ENCODE results near the gene SYNCRIP. TPM values are rescaled to one million over a fixed set of nuclear protein-coding genes. Genes with fewer than 3 reads are reported as not detected.
A peak's percentile ranks its signal among the peaks of the same experiment; 100 is the strongest.

Gene SYNCRIP
- total RNA-seq, 1 experiment from 2014 or later: 164 TPM

DNA sequence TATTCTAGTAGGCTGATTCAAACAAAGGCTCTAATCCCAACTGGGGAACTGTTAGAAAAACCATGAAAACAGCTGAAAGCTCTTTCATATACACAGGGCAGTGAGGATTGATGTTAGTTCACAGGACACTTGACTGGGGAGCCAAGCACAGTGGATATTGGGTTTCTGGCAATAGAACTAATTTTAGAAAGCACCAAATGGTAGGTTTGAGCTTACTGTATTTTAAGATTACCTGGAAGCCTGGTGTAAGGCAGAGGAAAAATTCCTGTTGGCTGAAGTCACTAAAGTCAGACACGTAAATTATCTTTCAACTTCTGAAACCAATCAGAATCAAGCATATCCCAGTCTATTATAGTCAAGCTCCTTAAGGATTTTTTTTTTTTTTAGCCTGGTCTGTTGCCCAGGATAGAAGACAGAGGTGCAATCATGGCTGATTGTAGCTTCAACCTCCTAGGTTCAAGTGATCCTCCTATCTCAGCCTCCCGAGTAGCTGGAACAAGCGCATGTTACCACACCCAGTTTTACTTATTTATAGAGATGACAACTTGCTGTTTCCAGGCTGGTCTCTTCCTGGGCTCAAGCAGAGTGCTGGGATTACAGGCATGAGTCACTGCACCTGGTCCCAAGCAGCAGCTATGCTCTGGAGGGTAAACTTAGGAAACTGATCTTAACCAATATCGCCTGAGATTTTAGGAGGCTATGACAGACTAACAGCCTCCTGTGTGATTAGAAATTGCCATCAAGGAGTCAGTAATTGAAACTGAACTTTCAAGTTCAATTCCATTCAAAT, 32.5 kb upstream of the SYNCRIP start:
- peak; percentile 28 for DNase-seq
- Mint-ChIP-seq H3K4me1 (ENCODE audit: low read depth, unreplicated experiment) (peaks cover 50% of the 10 kb centered on the region), H3K36me3 (ENCODE audit: insufficient read depth, unreplicated experiment) (peaks cover 78% of the 10 kb centered on the region)

GRCh38 chr6:85674604-85675003, 31.9 kb upstream of the SYNCRIP start:
- Mint-ChIP-seq H3K4me3 (ENCODE audit: low read depth, unreplicated experiment) (no peak overlapping the region), H3K9me3 (ENCODE audit: low read depth, unreplicated experiment) (no peaks in the 10 kb centered on the region), H3K36me3 (ENCODE audit: insufficient read depth, unreplicated experiment) (peaks cover 77% of the 10 kb centered on the region), H3K27ac (ENCODE audit: unreplicated experiment) (peak overlapping the region; percentile 73), H3K4me1 (ENCODE audit: low read depth, unreplicated experiment) (peaks cover 57% of the 10 kb centered on the region), H3K27me3 (ENCODE audit: unreplicated experiment) (peaks cover 12% of the 10 kb centered on the region)
- intact Hi-C loops (cut with micrococcal nuclease; ENCODE audit: unreplicated experiment): no loop called here
- no peak for DNase-seq
- CTCF ChIA-PET: interaction anchor here (1.3 to 1.7 kb wide), 2 partner anchors 30 to 31 kb away, joined by 4 to 7 read pairs; partner anchors contain the start of gene SYNCRIP
- TF ChIP-seq CTCF (IDR thresholded peaks at IDR 0.05; ENCODE audit: unreplicated experiment): no peak
- BruUV-seq (replicated peaks): no TSS peak

More for the DNA sequence above, 32.5 kb upstream of the SYNCRIP start:
- Mint-ChIP-seq H3K27ac (ENCODE audit: unreplicated experiment) (peak overlapping the region; percentile 100), H3K9me3 (ENCODE audit: low read depth, unreplicated experiment) (no peaks in the 10 kb centered on the region), H3K4me3 (ENCODE audit: low read depth, unreplicated experiment) (peak overlapping the region; percentile 98), H3K27me3 (ENCODE audit: unreplicated experiment) (peaks cover 12% of the 10 kb centered on the region)
- no TSS peak for BruUV-seq (replicated peaks)
- no peak for TF ChIP-seq CTCF (IDR thresholded peaks at IDR 0.05; ENCODE audit: unreplicated experiment)
- CTCF ChIA-PET: interaction anchor here (1.1 to 1.7 kb wide), 3 partner anchors 31 to 79 kb away, joined by 3 to 7 read pairs (median 4); partner anchors contain the start of gene SYNCRIP
- intact Hi-C loops (cut with micrococcal nuclease; ENCODE audit: unreplicated experiment): no loop called here

DNA sequence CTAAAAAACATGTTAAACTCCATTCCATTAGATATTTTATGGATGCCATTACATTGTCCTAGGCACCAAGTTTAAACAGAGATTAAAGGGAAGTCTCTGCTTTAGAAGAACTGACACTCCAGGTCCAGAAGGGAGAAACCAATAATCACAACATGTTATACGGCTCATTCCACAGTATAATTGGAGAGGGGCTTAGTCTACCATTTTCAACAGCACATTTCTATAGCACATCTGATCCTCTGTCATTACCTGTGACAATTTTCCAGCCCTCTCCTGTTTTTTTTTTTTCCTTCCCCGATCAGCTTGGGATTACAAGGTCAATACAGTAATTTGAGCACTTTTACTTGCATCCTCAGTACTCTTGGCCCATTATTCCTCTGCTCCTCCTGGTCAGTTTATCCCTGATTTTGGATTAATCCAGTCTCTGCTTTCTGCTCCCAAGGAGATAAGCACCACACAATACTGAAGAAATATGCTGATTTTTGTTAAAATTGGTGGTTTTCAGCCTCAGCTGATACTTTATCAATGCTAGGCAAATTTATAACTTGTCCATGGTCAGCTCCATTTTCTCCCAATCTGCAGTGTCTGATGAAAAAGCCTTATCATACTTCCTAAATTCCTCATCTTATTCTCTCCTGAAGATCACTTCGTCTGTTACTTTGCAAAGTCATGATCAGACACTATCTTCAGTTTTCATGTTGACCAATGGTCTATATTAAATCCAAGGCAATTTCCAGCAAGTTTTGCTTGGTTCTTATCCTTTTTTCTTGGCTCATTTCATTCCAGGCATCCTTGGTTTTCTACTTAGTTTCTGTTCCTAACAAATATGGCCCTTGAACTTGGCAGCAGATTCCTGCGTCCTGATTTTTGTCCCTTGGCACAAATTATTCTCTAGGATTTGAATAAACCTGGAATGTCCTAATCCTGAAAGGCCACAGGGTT, 30.8 kb upstream of the SYNCRIP start:
- peaks cover 7% of the 10 kb centered on the region for H3K27me3 Mint-ChIP-seq (ENCODE audit: unreplicated experiment)
- TF ChIP-seq CTCF (IDR thresholded peaks at IDR 0.05; ENCODE audit: unreplicated experiment): no peak
- no TSS peak for BruUV-seq (replicated peaks)
- H3K36me3 Mint-ChIP-seq (ENCODE audit: insufficient read depth, unreplicated experiment): peaks cover 65% of the 10 kb centered on the region
- H3K27ac Mint-ChIP-seq (ENCODE audit: unreplicated experiment): peak overlapping the region; percentile 73
- peak overlapping the region; percentile 21 for H3K4me3 Mint-ChIP-seq (ENCODE audit: low read depth, unreplicated experiment)
- H3K4me1 Mint-ChIP-seq (ENCODE audit: low read depth, unreplicated experiment): peaks cover 54% of the 10 kb centered on the region
- intact Hi-C loops (cut with micrococcal nuclease; ENCODE audit: unreplicated experiment): no loop called here
- DNase-seq: no peak
- CTCF ChIA-PET: no interaction called here
- no peaks in the 10 kb centered on the region for H3K9me3 Mint-ChIP-seq (ENCODE audit: low read depth, unreplicated experiment)

- Mint-ChIP-seq H3K27ac (ENCODE audit: unreplicated experiment) (peak overlapping the region; percentile 73), H3K4me3 (ENCODE audit: low read depth, unreplicated experiment) (no peak overlapping the region), H3K4me1 (ENCODE audit: low read depth, unreplicated experiment) (peaks cover 50% of the 10 kb centered on the region), H3K27me3 (ENCODE audit: unreplicated experiment) (no peaks in the 10 kb centered on the region), H3K9me3 (ENCODE audit: low read depth, unreplicated experiment) (no peaks in the 10 kb centered on the region), H3K36me3 (ENCODE audit: insufficient read depth, unreplicated experiment) (peaks cover 57% of the 10 kb centered on the region)
- CTCF ChIA-PET: no interaction called here
- BruUV-seq (replicated peaks): no TSS peak
- intact Hi-C loops (cut with micrococcal nuclease; ENCODE audit: unreplicated experiment): no loop called here
- TF ChIP-seq CTCF (IDR thresholded peaks at IDR 0.05; ENCODE audit: unreplicated experiment): no peak
- no peak for DNase-seq
Measured at GRCh38 chr6:85672623-85673022, 29.9 kb upstream of the SYNCRIP start.

All from Calu3 (cell line).